Brain microvascular endothelial cell (primary cell): ENCODE measurements around the gene PKM.

ENCODE experiments used
- DNase-seq: peaks from one replicate; pipeline ENCODE4 v3.0.0-alpha.2; 2020
- H3K27ac ChIP-seq: fragments of 250-450 bp; sonication (Bioruptor Pico); 2 replicates; pipeline ENCODE4 v1.5.1; 2020; ENCODE audit warnings: mild to moderate bottlenecking, moderate library complexity
- H3K27me3 ChIP-seq: fragments of 250-450 bp; sonication (Bioruptor Pico); replicated peaks from 2 replicates; pipeline ENCODE4 v1.5.1; 2020; ENCODE audit warnings: mild to moderate bottlenecking
- H3K36me3 ChIP-seq: fragments of 250-450 bp; sonication (Bioruptor Pico); replicated peaks from 2 replicates; pipeline ENCODE4 v1.5.1; 2020; ENCODE audit warnings: mild to moderate bottlenecking
- H3K4me3 ChIP-seq: 2 replicates; pipeline ENCODE4 v1.5.1; 2011; ENCODE audit warnings: low read depth, mild to moderate bottlenecking, control low read depth, low read length, moderate library complexity
- in situ Hi-C: cut with HindIII; loops from 2 replicates; pipeline ENCODE4 v1.10.0; 2017; ENCODE audit warnings: low sequenced_read_pairs, low pct_ligation_motif_present
- TF ChIP-seq, protein P1 (sequence below): IDR thresholded peaks from 2 replicates; pipeline ENCODE4 v1.5.1; 2011; ENCODE audit warnings: low read depth, mild to moderate bottlenecking, moderate library complexity, low read length, control low read depth, inconsistent platforms; ENCODE audit errors: missing control alignments

Gene PKM

DNA sequence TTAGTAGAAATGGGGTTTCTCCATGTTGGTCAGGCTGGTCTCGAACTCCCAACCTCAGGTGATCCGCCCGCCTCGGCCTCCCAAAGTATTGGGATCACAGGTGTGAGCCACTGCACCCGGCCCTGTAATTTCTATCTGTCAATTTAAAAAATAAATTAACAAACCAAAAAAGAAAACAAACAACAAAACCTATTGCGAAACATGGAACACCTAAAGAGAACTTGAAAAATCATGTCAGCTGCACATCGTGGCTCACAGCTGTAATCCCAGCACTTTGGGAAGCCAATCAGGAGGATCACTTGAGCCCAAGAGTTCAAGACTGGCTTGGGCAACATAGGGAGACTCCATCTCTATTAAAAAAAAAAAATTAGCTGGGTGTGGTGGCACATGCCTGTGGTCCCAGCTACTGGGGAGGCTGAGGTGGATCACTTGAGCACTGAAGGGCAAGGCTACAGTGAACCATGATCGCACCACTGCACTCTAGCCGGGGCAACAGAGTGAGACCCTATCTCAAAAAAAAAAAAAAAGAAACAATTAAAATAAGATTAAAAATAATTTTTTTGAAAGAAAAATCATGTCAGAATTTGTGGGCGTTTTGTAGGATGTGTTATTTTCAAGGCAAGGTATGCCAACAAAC, 21.8 kb upstream of the PKM start:
- Histone ChIP-seq H3K27ac (no peak overlapping the region), H3K36me3 (peaks cover 65% of the 10 kb centered on the region), H3K4me3 (no peak overlapping the region), H3K27me3 (no peaks in the 10 kb centered on the region)
- in situ Hi-C loops: no loop called here
- TF ChIP-seq, protein P1, sequence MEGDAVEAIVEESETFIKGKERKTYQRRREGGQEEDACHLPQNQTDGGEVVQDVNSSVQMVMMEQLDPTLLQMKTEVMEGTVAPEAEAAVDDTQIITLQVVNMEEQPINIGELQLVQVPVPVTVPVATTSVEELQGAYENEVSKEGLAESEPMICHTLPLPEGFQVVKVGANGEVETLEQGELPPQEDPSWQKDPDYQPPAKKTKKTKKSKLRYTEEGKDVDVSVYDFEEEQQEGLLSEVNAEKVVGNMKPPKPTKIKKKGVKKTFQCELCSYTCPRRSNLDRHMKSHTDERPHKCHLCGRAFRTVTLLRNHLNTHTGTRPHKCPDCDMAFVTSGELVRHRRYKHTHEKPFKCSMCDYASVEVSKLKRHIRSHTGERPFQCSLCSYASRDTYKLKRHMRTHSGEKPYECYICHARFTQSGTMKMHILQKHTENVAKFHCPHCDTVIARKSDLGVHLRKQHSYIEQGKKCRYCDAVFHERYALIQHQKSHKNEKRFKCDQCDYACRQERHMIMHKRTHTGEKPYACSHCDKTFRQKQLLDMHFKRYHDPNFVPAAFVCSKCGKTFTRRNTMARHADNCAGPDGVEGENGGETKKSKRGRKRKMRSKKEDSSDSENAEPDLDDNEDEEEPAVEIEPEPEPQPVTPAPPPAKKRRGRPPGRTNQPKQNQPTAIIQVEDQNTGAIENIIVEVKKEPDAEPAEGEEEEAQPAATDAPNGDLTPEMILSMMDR: no peak
- DNase-seq: no peak

DNA sequence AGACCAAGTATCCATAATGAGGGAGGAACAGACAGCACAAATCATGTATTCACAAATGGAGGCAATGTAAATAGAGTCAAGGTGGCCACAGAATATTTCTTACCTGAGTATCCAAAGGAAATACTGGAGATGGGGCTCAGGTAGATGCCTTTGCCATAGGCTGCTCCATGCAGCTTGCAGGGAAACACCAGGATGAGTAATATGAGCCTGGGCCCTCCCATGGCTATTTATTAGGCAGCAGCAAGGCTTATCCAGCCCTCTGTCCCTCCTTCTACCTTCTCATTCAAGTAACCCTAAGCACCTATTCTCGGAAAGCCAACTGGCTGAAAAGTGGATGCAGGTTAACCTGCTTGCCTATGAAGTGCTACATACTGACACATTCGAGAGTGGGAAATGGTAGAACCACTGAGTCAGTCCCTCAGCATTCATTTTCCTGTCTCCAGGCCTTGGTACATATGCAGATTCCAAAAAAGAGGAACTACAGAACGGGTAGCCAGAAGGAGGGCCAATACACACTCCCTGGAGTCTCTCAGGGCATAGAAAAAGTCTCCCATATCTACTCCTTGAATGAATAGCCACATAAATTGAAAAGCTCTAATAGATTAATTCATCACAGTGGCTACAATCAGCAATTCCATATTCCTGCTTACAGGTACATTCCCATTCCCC, 18.3 kb upstream of the PKM start:
- in situ Hi-C loops: no loop called here
- H3K36me3 ChIP-seq: peaks cover 45% of the 10 kb centered on the region
- no peak overlapping the region for H3K4me3 ChIP-seq
- TF ChIP-seq, protein P1: no peak
- DNase-seq: no peak
- no peak overlapping the region for H3K27ac ChIP-seq
- no peaks in the 10 kb centered on the region for H3K27me3 ChIP-seq

DNA sequence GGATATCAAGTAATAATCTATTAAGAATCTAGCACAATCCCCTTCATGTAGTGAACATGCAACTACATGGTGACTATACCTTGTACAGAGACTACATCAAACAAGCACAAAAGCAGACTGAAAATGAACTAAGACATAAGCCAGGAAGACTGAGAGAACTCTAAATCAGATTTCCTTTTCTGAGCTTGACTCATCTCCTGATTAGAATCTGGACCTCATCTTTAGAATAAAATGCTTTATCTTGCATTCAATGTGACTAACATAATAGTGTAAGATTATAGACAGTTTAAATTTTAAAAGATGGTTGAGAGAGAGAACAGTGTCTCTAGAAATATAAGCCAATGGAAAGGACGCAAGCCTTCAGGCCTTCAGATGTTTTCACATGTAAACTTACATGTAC, 17.5 kb upstream of the PKM start:
- Histone ChIP-seq H3K27ac (no peak overlapping the region), H3K4me3 (no peak overlapping the region), H3K27me3 (no peaks in the 10 kb centered on the region), H3K36me3 (peaks cover 38% of the 10 kb centered on the region)
- TF ChIP-seq, protein P1: no peak
- in situ Hi-C loops: no loop called here
- DNase-seq: no peak

DNA sequence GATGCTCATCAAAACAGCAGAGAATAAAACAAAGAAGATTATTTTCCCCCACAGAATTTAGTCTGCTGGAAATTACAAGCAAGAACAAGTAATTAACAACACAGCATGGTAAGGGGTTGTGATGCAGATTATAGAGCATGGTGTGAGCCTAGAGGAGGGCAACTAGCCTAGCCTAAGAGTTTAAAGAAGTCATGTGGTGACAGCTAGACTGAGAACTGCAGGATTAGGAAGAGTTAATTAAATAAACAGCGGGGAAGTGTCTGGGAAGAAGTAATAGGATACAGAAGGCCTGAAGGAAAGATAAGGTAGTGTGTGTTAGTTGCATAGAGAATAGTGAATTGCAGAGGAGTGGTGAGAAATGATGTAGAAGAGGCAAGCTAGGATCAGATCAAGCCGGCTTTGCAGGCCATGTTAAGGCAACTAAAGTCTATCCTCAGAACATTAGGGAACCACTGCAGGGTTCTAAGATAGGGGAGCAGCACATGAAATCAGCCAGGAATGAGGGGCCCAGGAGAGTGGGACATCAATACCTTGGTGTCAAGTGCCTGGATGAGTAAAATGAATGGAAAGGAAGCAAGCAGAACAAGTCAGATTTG, 11.9 kb upstream of the PKM start:
- Histone ChIP-seq H3K4me3 (no peak overlapping the region), H3K27ac (no peak overlapping the region), H3K27me3 (no peaks in the 10 kb centered on the region), H3K36me3 (peaks cover 21% of the 10 kb centered on the region)
- in situ Hi-C loops: no loop called here
- TF ChIP-seq, protein P1: no peak
- DNase-seq: no peak

DNA sequence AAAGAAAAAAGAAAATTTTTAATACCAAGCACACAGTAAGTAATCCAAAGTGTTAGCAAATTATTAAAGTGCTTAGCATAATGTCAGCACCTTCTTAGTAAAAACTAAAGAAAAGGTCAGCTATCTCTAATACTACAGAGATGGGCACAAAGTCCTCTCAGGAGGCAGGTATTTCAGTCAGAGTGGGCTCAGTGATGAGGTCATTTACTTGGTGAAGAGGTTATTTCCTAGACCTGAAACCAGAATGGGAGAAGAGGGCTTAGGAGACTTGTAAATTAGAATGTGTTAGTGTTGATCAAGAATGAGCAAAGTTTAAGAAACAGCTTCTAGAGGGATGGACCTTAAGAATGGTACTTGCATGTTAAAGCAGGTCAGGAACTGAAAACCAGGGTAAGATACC, 8.7 kb upstream of the PKM start:
- H3K27me3 ChIP-seq: no peaks in the 10 kb centered on the region
- no peak for DNase-seq
- H3K4me3 ChIP-seq: no peak overlapping the region
- H3K27ac ChIP-seq: no peak overlapping the region
- in situ Hi-C loops: no loop called here
- peaks cover 20% of the 10 kb centered on the region for H3K36me3 ChIP-seq
- TF ChIP-seq, protein P1: no peak
